NT2/D1 (cell line): Measurements from ENCODE around the gene APAF1.
"Not testable (repeated sequence)": the region's sequence is repeated elsewhere in the genome, so short reads cannot be mapped to it uniquely, and the experiment has no call there.

Experiments used
- SUZ12 ChIP-seq: IDR thresholded peaks from 2 replicates; pipeline ENCODE4 v1.6.1; 2011; ENCODE audit not compliant: insufficient read length, insufficient read depth; ENCODE audit errors: extremely low read depth
- YY1 ChIP-seq: IDR thresholded peaks from 2 replicates; pipeline ENCODE4 v1.6.1; 2011; ENCODE audit not compliant: insufficient read length, insufficient read depth
- ZNF274 ChIP-seq: IDR thresholded peaks from 2 replicates; pipeline ENCODE4 v1.6.1; 2011; ENCODE audit warnings: mild to moderate bottlenecking, low read depth, low read length

DNA sequence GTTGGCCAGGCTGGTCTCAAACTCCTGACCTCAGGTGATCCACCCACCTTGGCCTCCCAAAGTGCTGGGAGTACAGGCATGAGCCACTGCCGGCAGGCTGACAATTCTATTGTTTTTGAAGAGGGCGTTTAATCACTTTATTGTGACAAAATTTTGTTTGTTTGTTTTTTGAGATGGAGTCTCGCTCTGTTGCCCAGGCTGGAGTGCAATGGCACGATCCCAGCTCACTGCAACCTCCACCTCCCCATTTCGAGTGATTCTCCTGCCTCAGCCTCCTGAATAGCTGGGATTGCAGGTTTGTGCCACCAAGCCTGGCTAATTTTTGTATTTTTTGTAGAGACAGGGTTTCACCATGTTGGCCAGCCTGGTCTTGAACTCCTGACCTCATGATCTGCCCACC lies 2.3 kb upstream of the APAF1 start:
- TF ChIP-seq SUZ12, ZNF274, YY1: not testable (repeated sequence)
